GM21515 (cell line): ENCODE data around the gene DYNLT1.
"Not testable (repeated sequence)": the region's sequence is repeated elsewhere in the genome, so short reads cannot be mapped to it uniquely, and the experiment has no call there.

ENCODE experiments used
- ATAC-seq: cut with Tn5 transposase; IDR thresholded peaks from one replicate; pipeline ENCODE4 v1.9.1; 2021; ENCODE audit not compliant: unreplicated experiment

DYNLT1 gene

DNA sequence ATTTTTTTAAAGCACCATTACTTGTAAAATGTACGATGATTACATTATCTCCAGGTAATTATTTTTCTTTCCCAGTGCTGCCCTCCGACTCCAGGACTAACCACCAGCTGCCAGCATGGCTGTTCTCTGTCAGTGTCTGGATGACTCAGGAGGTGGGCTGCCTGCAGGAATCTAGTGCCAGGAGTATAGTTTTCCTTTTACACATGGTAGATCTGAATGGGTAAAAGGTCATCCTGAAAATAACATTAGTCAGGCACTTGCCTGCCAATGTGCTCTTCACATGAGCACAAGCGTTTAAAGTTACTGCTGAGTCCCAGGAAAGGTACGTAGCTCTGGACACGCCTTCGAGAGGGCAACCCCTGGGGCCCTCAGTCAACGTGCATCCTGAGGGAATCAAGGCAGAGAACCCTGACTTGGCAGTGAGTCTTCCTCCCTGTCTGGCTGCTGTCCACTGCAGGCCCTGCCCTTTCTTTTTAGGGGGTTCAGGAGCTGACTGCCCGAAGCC lies 2.4 kb downstream of the DYNLT1 start:
- no peak for ATAC-seq

DNA sequence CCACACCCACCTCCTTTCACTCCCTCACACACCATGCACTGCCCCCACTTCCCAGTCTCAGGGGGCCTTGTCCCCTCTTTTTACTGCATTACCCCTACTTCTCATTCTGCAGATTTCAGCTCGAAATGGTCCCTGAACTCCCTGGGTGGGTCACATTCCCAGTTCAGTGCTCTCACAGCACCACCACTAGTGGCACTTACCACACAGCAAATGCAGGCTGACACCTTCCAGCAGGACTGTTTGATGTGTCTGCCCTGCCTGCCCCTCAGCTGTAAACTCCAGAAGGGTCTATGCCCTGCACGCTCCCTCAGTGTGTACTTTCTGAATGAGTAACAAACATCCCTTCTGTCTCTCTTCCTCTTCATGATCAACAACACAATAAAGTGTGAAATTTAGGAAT lies 4.0 kb downstream of the DYNLT1 start:
- ATAC-seq = no peak

DNA sequence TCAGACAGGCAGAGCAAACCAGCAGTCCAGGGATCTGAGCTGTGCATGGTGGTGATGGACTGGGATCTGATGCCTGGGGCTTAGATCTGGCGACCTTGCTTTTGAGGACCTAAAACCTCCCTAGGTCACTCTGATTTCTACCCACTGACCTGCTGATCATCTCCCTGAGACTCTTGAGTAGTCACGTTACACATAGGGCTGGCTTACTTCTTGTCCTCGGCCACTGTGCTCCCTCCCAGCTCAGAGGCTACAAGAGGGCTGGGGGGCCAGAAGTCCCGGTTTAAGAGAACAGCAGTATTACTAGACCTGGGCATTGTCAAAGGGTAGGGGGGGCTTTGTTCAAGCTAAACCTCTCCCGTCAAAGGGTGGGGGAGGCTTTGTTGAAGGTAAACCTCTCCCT lies 5.5 kb downstream of the DYNLT1 start:
- no peak for ATAC-seq

DNA sequence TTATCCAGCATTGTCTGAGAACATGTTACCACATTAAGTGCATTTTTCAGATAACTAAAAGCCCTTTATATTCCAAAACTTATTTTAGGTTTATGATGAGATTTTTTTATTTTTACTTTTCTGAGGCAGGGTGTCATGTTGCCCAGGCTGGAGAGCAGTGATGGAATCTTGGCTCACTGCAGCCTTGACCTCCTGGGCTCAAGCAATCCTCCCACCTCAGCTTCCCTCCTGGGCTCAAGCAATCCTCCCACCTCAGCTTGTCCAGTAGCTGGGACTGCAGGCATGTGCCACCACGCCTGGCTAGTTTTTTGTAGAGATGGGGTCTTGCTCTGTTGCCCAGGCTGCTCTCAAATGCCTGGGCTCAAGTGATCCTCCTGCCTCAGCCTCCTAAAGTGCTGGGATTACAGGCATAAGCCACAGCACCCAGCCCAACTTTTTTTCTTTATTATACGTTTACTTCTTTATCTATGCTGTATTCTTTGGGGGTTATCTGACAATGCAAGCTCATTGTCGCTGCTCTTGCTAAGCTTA lies 6.2 kb downstream of the DYNLT1 start:
- ATAC-seq = no peak

DNA sequence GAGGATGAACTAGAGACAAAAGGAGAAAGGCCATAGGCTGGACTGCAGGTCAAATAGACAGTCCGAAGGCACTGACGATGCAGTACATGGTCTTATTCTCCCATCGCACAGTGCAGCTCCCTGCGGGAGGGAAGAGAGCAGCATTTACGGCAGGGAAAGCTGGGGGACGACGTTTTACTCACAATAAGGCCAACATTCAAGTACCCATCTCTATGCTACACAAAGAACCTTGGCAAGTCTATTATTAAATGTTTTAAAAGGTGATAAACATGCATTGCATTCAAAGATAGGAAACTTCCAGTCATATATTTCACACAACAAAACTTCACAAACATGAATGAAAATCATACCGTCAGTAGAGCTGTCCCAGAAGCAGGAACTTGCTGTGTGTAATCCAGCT lies 7.8 kb downstream of the DYNLT1 start:
- no peak for ATAC-seq

DNA sequence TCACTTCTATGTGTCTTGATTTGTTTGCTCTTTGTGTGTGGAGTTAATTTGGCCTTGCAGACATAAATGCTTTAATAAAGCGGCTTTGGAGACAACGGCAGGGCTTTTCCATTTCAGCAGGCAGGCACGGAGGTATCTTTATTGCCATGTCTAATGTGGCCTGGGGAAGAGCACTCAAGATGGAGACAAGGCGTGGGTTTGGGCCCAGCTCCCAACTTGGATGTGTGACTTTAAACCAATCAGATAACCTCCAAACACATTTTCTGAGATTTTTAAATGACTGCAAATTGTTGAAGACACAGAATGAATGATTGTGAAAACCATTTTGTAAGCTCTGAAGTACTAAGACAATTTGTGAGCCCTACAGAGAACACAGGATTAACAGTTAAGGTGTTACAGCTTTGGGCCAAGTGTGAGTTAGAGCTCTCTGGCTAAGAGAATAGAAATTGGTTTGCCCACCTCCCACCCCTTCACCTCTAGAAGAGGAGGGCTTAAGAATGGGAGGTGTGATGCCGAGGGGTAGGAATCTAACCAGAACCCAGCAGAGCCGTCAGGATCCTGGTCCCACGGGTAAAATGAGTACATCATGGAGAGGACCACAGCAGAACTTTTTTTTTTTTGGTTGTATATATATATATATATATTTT lies 9.0 kb downstream of the DYNLT1 start:
- no peak for ATAC-seq

DNA sequence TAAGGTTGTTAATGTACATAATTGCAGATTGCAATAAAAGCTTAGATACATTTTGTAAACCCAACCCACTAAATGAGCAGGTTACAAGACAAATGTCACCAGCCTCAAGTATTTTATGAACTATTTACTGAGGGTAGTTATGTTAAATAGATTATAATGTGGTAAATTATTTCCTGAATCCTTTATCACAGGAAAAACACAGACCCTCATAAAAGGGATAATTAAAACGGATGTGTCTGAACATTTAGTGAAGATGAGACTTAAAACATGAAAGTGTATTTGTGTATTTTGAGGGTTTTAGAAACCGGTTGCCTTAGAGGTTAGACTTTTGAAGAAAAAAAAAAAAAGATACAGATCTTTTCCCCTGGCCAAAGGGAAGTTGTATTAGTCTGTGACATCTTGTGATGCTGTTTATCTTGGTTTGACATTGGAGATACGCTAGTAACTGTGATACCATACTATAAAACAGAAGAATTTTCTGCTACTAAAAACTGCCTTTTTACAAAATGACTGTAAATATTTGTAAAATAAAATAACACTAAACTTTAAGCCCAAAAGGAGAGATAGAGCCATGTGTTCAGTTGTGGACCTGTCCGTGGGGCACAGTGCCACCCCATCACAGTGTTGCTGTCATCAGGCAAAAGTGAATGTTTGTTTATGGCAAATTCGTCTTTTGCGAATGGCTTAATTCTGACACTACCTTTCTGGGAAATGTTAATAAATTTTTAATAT lies 9.7 kb downstream of the DYNLT1 start:
- ATAC-seq = no peak

DNA sequence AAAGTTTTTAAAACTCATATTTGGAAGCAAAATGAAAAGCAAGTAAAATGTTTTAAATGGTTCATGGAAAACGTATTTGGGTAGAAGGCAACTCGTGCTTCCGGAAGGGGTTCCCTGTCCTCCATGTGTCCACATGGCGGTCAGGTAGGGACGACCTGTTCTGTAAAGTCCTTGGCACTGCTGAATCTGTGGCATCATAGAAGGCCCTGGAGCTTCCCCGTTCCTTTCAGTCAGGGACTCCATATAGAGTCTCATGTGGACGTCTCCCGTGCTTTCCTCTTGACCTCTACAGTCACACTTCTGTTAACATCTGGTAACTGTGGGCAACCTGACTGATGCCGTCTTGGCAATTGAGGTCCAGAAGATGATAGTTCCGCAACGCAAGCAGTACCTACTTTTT lies 11.4 kb downstream of the DYNLT1 start:
- no peak for ATAC-seq

DNA sequence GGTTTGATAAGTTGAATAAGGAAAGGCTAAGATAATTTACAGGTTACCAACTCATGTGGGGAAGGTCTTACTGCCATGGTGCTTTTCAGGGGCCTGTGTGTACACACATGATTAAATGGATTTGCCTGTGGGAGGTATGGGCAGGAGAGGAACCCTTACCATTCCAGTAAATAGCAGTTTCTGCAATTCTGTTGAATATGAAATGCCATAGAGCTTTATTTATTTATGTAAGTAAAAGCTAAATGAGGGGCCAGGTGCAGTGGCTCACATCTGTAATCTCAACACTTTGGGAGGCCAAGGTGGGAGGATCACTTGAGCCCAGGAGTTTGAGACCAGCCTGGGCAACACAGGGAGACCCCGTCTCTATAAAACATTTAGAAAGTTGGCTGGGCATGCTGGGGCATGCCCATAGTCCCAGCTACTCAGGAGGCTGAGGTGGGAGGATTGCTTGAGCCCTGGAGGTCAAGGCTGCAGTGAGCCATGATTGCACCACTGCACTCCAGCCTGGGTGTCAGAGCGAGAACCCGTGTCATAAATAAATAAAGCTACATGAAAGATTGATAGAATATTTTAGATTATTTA lies 11.9 kb downstream of the DYNLT1 start:
- not testable (repeated sequence) for ATAC-seq

DNA sequence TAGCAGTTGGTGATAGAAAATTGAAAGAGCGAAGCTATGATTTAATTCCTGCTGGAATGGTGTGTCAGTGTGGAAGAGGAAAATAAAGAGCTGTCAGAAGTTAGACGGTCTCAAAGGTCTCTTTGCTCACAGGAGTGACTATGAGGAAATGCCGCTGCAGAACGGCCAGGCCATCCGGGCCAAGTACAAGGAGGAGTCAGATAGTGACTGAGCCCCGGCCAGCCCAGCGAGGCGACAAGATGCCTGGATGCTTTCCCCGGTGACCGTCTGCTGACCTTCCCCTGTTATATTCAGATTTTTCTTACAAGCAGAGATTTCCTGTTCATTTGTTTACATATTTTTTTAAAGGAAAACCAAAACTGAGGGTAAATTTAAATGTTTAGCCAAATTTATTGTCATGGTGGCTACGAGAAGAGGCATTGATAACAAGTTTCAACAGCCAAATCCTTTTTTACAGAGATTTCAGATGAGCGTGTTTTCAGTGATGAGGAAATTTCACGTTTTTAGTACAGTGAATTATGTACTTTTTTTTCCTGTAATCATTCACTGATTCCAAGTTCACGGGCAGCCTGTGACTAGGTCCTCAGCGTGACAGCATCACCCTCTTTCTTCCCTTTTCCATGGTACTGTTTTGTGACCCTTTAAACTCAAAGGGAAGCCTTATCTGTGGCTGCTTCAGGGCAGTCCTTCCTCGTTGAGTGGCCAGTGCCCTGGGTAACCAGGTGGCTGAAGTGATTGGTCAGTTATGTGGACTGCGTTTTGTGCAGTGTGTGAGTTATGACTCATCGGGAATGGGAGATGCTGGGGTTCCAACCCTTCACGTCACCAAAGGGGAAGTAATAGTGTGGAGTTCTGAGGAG lies 12.6 kb downstream of the DYNLT1 start:
- ATAC-seq = no peak

DNA sequence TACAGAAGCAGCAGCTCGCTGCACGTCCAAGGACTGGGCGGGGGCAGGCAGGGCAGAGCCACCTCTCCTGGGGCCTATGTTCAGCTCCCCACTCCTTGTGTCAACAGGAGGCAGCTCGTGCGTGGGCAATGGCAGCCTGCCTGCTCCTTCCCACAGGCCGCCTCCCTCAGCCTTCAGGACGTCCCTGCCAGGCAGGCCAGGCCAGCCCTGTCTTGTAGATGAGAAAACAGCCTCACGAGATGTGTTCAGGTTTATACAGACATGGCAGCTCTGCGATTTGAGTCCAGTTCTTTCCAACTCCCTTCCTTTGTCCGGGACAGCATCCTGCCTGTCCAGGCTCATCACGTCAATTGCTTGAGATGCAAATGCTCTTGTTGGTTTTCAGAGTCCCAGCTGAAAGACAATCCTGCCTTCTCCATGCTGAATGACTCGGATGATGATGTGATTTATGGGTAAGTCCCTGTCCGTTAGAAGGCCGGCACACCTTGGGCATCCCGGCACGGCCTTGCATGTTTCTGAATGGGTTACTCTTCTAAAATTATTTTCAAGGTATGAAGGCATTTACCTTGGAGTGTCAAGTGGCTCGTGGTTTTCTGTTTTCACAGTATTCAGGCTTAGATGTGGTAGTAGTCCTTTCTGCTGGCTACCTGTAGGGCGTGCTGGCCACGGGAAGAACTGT lies 13.5 kb downstream of the DYNLT1 start:
- ATAC-seq = no peak

DNA sequence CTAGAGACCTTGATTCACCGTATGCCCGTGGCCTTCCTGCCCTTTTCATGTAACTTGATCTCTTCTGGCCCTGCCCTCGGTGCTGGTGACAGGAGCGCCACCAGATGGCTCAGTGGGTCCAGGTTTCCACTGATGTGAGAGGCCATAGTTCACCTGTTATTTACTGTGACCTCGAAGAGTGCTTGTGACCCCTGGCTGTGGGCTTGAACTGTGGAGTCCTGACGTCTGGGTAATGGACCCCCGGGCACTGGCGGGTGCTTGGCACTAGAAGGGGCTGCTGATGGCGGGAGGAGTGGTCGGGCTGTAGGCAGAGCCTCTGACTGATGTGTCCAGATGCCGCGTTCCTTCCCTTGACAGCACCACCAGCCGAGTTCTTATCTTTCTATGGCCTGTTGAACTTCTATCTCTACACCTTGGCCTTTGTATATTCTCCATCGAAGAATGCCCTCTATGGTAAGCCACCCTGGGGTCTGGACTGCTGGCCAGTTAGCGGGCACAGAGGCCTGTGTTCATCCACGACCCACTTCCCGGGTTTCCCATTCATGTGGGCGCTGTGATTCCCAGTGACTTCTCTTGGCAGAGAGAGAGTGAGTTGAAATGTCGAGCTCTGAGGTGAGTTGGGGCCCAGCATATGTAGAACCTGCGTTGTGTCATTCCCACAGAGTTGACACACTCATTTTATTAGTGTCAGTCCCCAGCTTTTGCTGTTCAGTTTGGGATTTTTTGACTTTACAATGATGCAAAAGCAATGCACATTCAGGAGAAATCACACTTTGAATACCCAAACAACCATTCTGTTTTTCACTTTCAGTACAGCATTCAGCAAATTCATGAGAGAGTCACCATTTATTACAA lies 14.9 kb downstream of the DYNLT1 start:
- ATAC-seq = no peak

DNA sequence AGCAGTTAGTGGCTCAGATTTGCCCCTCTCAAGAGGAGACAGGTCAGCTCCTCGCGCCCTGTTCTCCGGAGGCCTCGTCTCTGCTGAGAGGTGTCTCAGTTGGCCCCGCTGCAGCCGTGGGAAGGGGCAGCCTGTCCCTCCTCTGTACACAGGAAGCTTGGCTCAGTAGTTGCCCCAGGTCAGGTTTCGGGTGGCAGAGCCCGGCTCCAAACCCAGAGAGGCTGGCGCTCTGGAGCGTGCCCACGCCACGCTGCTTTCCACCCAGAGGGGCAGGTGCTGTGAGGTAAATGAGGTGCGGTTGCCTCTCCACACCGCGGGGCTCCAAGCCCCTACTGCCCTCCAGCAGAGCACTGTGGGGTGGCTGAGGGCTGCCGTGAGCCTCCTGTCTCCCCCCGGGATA lies 16.0 kb downstream of the DYNLT1 start:
- ATAC-seq = no peak

DNA sequence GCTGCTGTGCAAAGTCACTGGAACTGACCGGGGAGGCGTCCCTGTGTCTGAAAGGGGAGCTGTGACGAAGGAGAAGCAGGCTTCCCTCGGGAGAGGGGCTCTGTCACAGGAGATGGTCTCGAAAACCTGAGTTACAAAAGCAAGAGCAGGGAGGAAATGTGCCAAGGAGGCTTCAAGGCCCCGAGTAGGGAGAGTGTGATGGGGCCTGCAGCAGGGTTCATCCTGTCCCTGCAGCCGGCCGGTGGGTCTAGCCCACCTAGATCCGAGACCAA lies 16.7 kb downstream of the DYNLT1 start:
- ATAC-seq = no peak

DNA sequence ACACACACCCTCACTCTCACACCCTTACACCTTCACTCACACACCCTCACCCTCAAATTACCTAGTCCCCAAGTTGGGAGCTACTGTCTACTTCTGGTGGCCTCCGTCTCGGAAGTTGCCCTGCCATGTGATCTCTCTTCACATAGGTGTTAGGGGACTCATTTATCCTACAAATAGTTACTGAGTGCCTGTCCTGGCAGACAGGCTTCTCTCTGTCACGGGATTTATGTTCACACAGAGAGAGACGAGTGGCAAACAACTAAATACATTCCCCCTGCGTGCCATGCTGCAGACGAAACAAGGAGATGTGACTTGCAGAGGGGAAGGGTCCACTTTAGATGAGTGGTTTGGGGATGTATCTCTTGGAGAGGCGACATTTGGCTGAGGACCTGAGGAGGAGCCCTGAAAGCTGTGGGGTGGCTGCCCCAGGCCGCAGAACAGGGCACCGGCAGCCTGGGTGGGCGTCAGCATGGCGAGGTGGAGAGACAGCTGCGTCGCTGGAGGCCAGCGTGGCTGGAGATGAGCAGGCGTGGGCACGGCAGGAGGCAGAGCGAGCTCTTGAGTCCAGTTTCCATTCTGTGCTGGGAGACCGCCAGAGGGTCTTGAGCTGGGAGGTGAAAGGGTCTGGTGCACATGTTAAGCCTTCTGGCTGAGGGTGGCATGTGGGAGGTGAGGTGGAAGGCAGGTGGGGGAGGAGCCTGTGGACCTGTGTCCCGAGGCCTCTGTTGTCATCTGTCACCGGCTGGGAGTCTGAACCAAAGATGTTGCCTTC lies 17.2 kb downstream of the DYNLT1 start:
- no peak for ATAC-seq

DNA sequence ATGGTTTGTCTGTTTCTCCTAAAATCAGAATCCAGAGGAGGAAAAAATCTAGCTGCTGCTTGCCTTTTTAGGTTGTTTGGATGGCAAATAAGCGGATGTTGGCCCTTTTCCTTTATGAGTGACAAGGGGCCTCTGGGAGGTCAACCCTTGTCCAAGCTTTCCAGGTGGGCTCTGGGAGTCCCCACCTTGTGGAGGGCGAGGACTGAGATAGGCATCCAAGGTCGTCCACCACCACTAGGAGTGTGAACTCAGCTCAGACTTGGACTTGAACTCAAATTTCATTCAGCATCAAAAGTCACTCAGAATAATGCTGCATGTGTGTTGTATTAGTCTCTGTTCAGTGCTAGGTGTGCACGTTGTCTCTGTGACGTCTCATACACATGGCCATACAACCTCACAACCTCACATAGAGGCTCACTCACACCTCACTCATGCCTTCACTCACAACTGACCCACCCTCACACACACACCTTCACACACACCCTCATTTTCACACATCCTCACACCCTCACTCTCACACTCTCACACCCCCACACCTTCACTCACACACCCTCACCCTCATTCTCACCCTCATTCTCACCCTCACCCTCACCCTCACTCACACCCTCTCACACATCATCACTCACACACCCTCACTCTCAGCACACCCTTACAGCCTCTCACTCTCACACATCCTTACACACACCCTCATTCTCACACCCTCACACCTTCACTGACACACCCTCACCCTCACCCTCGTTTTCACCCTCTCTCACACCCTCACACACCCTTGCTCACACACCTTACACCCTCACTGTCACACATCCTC lies 18.0 kb downstream of the DYNLT1 start:
- no peak for ATAC-seq

DNA sequence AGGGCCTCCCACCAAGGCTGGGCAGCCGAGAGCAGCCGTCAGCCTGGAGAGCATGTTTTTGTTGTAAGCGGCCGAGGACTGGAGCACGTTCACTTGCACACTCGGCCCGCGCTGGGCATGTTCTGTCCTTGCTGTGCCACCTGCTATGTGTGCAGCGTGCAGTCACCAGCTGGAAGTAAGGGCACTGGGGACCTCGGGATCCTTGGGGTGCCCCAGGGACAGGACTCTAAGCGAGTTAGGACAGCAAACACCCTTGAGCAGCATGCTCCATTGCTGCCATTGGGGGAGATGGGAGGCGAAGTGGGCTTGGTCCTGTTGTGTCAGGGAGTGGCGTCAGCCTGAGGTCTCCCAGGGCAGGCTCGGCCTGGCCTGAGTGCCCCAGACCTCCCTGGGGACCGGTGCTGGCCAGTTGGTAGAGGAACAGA lies 18.6 kb downstream of the DYNLT1 start:
- no peak for ATAC-seq
